ENCODE measurements around the gene LRRTM4. TPM values are rescaled to one million over a fixed set of nuclear protein-coding genes. Genes with fewer than 3 reads are reported as not detected.

The LRRTM4 gene
- total RNA-seq, 1 experiment from 2014 or later, result 12.0 TPM

- Mint-ChIP-seq H3K4me1 (peaks cover 18 to 26% of the 10 kb centered on the region in 2 experiments), H3K27ac (no peak overlapping the region), H3K9me3 (peaks cover 0 to 2% of the 10 kb centered on the region in 2 experiments; a peak in 2 of 5 replicates)
Measured at GRCh38 chr2:77512507-77512906, 9.7 kb downstream of the LRRTM4 start.

More at GRCh38 chr2:77512507-77512906, 9.7 kb downstream of the LRRTM4 start:
- Histone ChIP-seq H3K79me1 (ENCODE audit: insufficient read depth, low read depth, low read length, poor library complexity, severe bottlenecking) (no peaks in the 10 kb centered on the region), H2BK120ac (ENCODE audit: low read depth, low read length, poor library complexity, severe bottlenecking) (no peak overlapping the region), H3K18ac (ENCODE audit: insufficient read length, low read depth, low read length) (no peak overlapping the region), H2AFZ (ENCODE audit: low read length) (no peak overlapping the region), H3K27me3 (ENCODE audit: insufficient read depth, low read length) (no peaks in the 10 kb centered on the region), H4K8ac (replicated peaks; ENCODE audit: insufficient read length, low read depth, low read length) (no peak overlapping the region), H3K27ac (ENCODE audit: insufficient read length, low read depth, low read length) (no peak overlapping the region), H2BK12ac (ENCODE audit: insufficient read length, low read depth, low read length) (no peak overlapping the region), H3K9me3 (ENCODE audit: control insufficient read depth, low read depth, low read length) (no peaks in the 10 kb centered on the region), H3K23ac (ENCODE audit: insufficient read length, low read depth, low read length) (no peak overlapping the region), H4K91ac (ENCODE audit: insufficient read length, low read depth, low read length) (no peak overlapping the region), H2BK20ac (ENCODE audit: low read depth, low read length, poor library complexity, severe bottlenecking) (no peak overlapping the region), H4K5ac (ENCODE audit: insufficient read length, low read depth, low read length) (no peak overlapping the region), H3K9ac (ENCODE audit: extremely low read depth, insufficient read length, low read length) (no peak overlapping the region), H3K4me2 (ENCODE audit: insufficient read depth, insufficient read length, low read length) (no peak overlapping the region), H4K20me1 (ENCODE audit: control insufficient read depth, insufficient read depth, insufficient read length) (no peaks in the 10 kb centered on the region), H3K23me2 (ENCODE audit: insufficient read length, low read depth, low read length, poor library complexity, severe bottlenecking) (no peaks in the 10 kb centered on the region), H2BK15ac (ENCODE audit: low read depth, low read length) (no peak overlapping the region), H3K56ac (ENCODE audit: insufficient read length, low read depth, low read length) (no peak overlapping the region), H2BK5ac (ENCODE audit: insufficient read length, low read length) (no peak overlapping the region), H3K4me1 (ENCODE audit: insufficient read depth, low read length) (peaks cover 3% of the 10 kb centered on the region; the same call in 1 of the 2 replicates), H3K14ac (ENCODE audit: insufficient read depth, low read length) (no peak overlapping the region), H3K4ac (ENCODE audit: low read depth, low read length) (no peak overlapping the region), H2AK5ac (ENCODE audit: insufficient read length, low read length) (no peak overlapping the region), H3K79me2 (ENCODE audit: insufficient read depth, low read length) (0 out of 2 replicates have a peak, but pooled peaks cover 2% of the 10 kb centered on the region), H3T11ph (ENCODE audit: low read length) (no peak overlapping the region)
- WGBS (ENCODE audit: extremely low coverage, insufficient read length, low lambda C conversion rate), result no CpG with 5 or more reads among the region's 1 CpG
- DNase-seq, result no peak
- H3K36me3 Mint-ChIP-seq (ENCODE audit: insufficient read depth in 1 of 3, low read depth in 3 of 3), result peaks cover 0 to 3% (median 3%) of the 10 kb centered on the region in 3 experiments; a peak in 4 of 7 replicates
- no peak for TF ChIP-seq CTCF (conservative IDR thresholded peaks at IDR 0.05)
- no peaks in the 10 kb centered on the region for H3K27me3 Mint-ChIP-seq (ENCODE audit: low read depth)
- H3K4me3 Mint-ChIP-seq, result no peak overlapping the region
